GM12878 (cell line): ENCODE measurements around the gene RNF183. TPM values are rescaled to one million over a fixed set of nuclear protein-coding genes. Genes with fewer than 3 reads are reported as not detected.

Experiments used
- ATAC-seq: fragments of 200-7000 bp; cut with Tn5 transposase; 3 replicates; pipeline ENCODE4 v1.9.1; 2020; ENCODE audit warnings: mild to moderate bottlenecking, moderate library complexity
- BruUV-seq: library from RNA; stranded (reverse); fragments of 400-500 nt; replicated peaks from 2 replicates; lab custom pipeline; 2021; lab: Mats Ljungman, UMichigan
- CTCF ChIA-PET: fragments of 300-600 bp; sonication (Branson Sonifier 250); formaldehyde crosslinking; extraction: SDS; loops from one replicate; lab custom pipeline; 2021; ENCODE audit warnings: inconsistent platforms; lab: Yijun Ruan, JAX
- POLR2A ChIA-PET: fragments of 350-600 bp; formaldehyde crosslinking; extraction: SDS; loops from one replicate; lab custom pipeline; 2021; ENCODE audit warnings: inconsistent platforms; lab: Charles Lee
- RAD21 ChIA-PET: fragments of 300-600 bp; sonication (Branson Sonifier 250); formaldehyde crosslinking; loops from one replicate; lab custom pipeline; 2023; ENCODE audit warnings: antibody characterized with exemption; ENCODE audit not compliant: unreplicated experiment; lab: Charles Lee
- SMC1A ChIA-PET: fragments of 300-600 bp; sonication (Branson Sonifier 250); formaldehyde crosslinking; loops from one replicate; lab custom pipeline; 2023; ENCODE audit not compliant: unreplicated experiment, uncharacterized antibody; lab: Charles Lee
- DNase-seq: peaks from one replicate; pipeline ENCODE4 v3.0.0-alpha.2; 2011; ENCODE audit warnings: low read depth, low spot score
- FAIRE-seq: peaks from 3 replicates; lab custom pipeline; 2011; peaks lifted over from hg19 to GRCh38; lab: Jason Lieb, UNC
- H2AFZ ChIP-seq: 2 replicates; pipeline ENCODE4 v1.6.0; 2011; ENCODE audit warnings: low read depth, low read length, control low read depth; ENCODE audit not compliant: control insufficient read depth
- H3K27ac ChIP-seq: 2 replicates; pipeline ENCODE4 v1.5.1; 2011; ENCODE audit warnings: control low read depth; ENCODE audit not compliant: control insufficient read depth, insufficient read depth
- H3K27me3 ChIP-seq, 2 experiments: replicated peaks in 1 of 2; 2 replicates each; pipeline versions ENCODE4 v1.6.0 to v1.6.1; 2011; ENCODE audit warnings: low read length in 1 of 2; ENCODE audit not compliant: control insufficient read depth in 2 of 2, insufficient read depth in 2 of 2
- H3K36me3 ChIP-seq, 2 experiments: 2 replicates each; pipeline ENCODE4 v1.5.1; 2011; ENCODE audit warnings: low read length in 1 of 2; ENCODE audit not compliant: control insufficient read depth in 2 of 2, insufficient read depth in 2 of 2
- H3K4me1 ChIP-seq: 2 replicates; pipeline ENCODE4 v1.6.1; 2011; ENCODE audit warnings: mild to moderate bottlenecking, low read length, moderate library complexity, mixed read lengths; ENCODE audit not compliant: control insufficient read depth, insufficient read depth
- H3K4me2 ChIP-seq: 2 replicates; pipeline ENCODE4 v1.6.0; 2011; ENCODE audit warnings: control low read depth; ENCODE audit not compliant: control insufficient read depth, insufficient read depth
- H3K4me3 ChIP-seq: fragments of 200-600 bp; sonication (generic); 2 replicates; pipeline ENCODE4 v1.5.1; 2016
- H3K79me2 ChIP-seq: 2 replicates; pipeline ENCODE4 v1.6.0; 2011; ENCODE audit warnings: low read length; ENCODE audit not compliant: control insufficient read depth, insufficient read depth
- H3K9ac ChIP-seq: 2 replicates; pipeline ENCODE4 v1.8.0; 2011; ENCODE audit warnings: low read length, control low read depth, mixed read lengths; ENCODE audit not compliant: control insufficient read depth, insufficient read depth
- H3K9me3 ChIP-seq: replicated peaks from 3 replicates; pipeline ENCODE4 v1.5.1; 2011; ENCODE audit warnings: mild to moderate bottlenecking, low read length; ENCODE audit not compliant: control insufficient read depth, insufficient read depth
- H4K20me1 ChIP-seq: 2 replicates; pipeline ENCODE4 v1.6.0; 2011; ENCODE audit not compliant: control insufficient read depth, insufficient read depth
- EED ChIP-seq: sonication (generic); IDR thresholded peaks from 2 replicates; pipeline ENCODE4 v1.6.1; 2016; ENCODE audit warnings: antibody characterized with exemption, low read depth
- EZH2 ChIP-seq: IDR thresholded peaks from 2 replicates; pipeline ENCODE4 v1.6.1; 2012; ENCODE audit warnings: low read depth, mild to moderate bottlenecking, control low read depth, inconsistent platforms, low read length, borderline replicate concordance; ENCODE audit not compliant: control insufficient read depth
- HDAC2 ChIP-seq: fragments of 200-600 bp; sonication (generic); IDR thresholded peaks from 2 replicates; pipeline ENCODE4 v1.6.1; 2017
- JUNB ChIP-seq: IDR thresholded peaks from 2 replicates; pipeline ENCODE4 v1.6.1; 2016; ENCODE audit warnings: antibody characterized with exemption, mild to moderate bottlenecking
- PML ChIP-seq: IDR thresholded peaks from 2 replicates; pipeline ENCODE4 v1.6.1; 2012; ENCODE audit warnings: low read length, inconsistent platforms
- SREBF1 ChIP-seq: IDR thresholded peaks from 2 replicates; pipeline ENCODE4 v1.6.1; 2012; ENCODE audit warnings: mild to moderate bottlenecking, low read length
- STAT3 ChIP-seq: IDR thresholded peaks from 2 replicates; pipeline ENCODE4 v1.6.1; 2011; ENCODE audit warnings: low read depth, low read length, improper control_type of control experiment
- TAF1 ChIP-seq: IDR thresholded peaks from 2 replicates; pipeline ENCODE4 v1.6.1; 2011; ENCODE audit warnings: mild to moderate bottlenecking, low read depth, low read length, borderline replicate concordance
- WGBS: methylation state at CpG from one replicate; pipeline ENCODE4 v1.1.6; 2016; ENCODE audit warnings: low lambda C conversion rate; ENCODE audit not compliant: insufficient replicate concordance, insufficient coverage; ENCODE audit errors: missing lambda C conversion rate; 5-methylcytosine and 5-hydroxymethylcytosine counted together
- in situ Hi-C: fragments of 300-500 bp; cut with MboI; formaldehyde crosslinking; loops from 9 replicates; pipeline ENCODE4 v1.14.3; 2018; ENCODE audit warnings: mixed read lengths
- intact Hi-C: fragments of 100-400 bp; cut with micrococcal nuclease; formaldehyde crosslinking; loops from one replicate; pipeline ENCODE4 v1.14.2; 2022; ENCODE audit not compliant: unreplicated experiment
- polyA plus RNA-seq, 11 experiments: library from polyadenylated mRNA; depleted of rRNA in 4 of 11; unstranded in 6 of 11; stranded (reverse) in 5 of 11; fragments of >200 nt; fragmentation: Nextera tagmentation in 4 of 11; fragmentation: Illumina TruSeq in 1 of 11; extraction: Ambion mirVana in 4 of 11; extraction: Trizol in 1 of 11; gene quantifications; 1 replicate in 1 of 11; 2 replicates in 10 of 11; pipeline versions ENCODE4 v1.2.1 to v1.2.3, GENCODE V29; 2011 to 2016; ENCODE audit warnings: inconsistent platforms in 2 of 11, missing spikeins in 2 of 11, low read depth in 1 of 11
- total RNA-seq, 4 experiments: library from RNA; depleted of rRNA in 3 of 4; stranded (reverse); fragments of >200 nt in 3 of 4; fragmentation: Illumina TruSeq in 1 of 4; extraction: Trizol in 1 of 4; gene quantifications; 2 replicates each; pipeline versions ENCODE4 v1.2.1 to v1.2.3, GENCODE V29; 2013 to 2021
- TF ChIP-seq, protein P1 (sequence below): fragments of 450-650 bp; IDR thresholded peaks from 2 replicates; pipeline ENCODE4 v1.6.1; 2017; ENCODE audit warnings: mild to moderate bottlenecking, moderate library complexity
- TF ChIP-seq, protein P2 (sequence below): fragments of 450-650 bp; formaldehyde crosslinking; IDR thresholded peaks from 2 replicates; pipeline ENCODE4 v1.4.0; 2022; ENCODE audit warnings: mild to moderate bottlenecking, moderate library complexity
- TF ChIP-seq, protein P3 (sequence below): fragments of 450-650 bp; conservative IDR thresholded peaks from 2 replicates; pipeline ENCODE4 v1.6.1; 2017; ENCODE audit warnings: mild to moderate bottlenecking, moderate library complexity

The RNF183 gene
- total and polyA plus RNA-seq, 10 of the 15 experiments (the other 5 are each of a cell fraction or from before 2014, with no cell fraction given): 0.03 to 0.26 (median 0.07) TPM; not detected in 6

DNA sequence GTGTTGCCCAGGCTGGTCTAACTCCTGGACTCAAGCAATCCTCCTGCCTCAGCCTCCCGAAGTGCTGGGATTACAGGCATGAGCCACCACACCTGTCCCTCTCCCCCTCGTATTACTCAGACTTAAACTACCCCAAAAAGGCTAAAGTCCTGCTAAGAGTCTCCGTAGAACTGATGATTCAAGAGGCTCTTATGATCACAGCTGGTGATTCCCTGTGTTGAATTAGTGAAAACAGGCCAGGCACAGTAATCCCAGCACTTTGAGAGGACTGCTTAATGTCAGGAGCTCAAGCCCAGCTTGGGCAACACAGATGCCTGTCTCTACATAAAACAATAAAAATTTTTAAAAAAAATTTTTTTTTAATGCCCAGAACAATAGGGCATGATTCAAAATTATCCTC lies 37.0 kb downstream of the RNF183 start:
- Histone ChIP-seq H3K79me2 (no peaks in the 10 kb centered on the region), H3K27ac (no peak overlapping the region), H3K4me2 (no peak overlapping the region), H3K27me3 (no peaks in the 10 kb centered on the region), H3K4me3 (no peak overlapping the region), H2AFZ (no peak overlapping the region), H3K4me1 (no peaks in the 10 kb centered on the region), H3K9me3 (no peaks in the 10 kb centered on the region), H4K20me1 (no peaks in the 10 kb centered on the region)
- CTCF ChIA-PET: interaction anchor here (0.6 to 1.2 kb wide), 2 partner anchors 9 to 42 kb away, joined by 3 to 4 read pairs; partner anchors contain the start of gene CDC26
- FAIRE-seq (no peak), DNase-seq (no peak), ATAC-seq (no peak)
- POLR2A ChIA-PET: interaction anchor here (1.1 kb wide), 1 partner anchor 144 kb away, joined by 3 read pairs; no protein-coding TSS in a partner anchor
- SMC1A ChIA-PET: interaction anchor here (1.2 kb wide), 1 partner anchor 9 kb away, joined by 5 read pairs; the partner anchor contains the start of gene CDC26
- intact Hi-C loops: no loop called here
- no TSS peak for BruUV-seq
- RAD21 ChIA-PET: no interaction called here
- TF ChIP-seq HDAC2: no peak
- TF ChIP-seq EED: no peak
- no peak for TF ChIP-seq PML
- no peak for TF ChIP-seq TAF1
- TF ChIP-seq, protein P1, sequence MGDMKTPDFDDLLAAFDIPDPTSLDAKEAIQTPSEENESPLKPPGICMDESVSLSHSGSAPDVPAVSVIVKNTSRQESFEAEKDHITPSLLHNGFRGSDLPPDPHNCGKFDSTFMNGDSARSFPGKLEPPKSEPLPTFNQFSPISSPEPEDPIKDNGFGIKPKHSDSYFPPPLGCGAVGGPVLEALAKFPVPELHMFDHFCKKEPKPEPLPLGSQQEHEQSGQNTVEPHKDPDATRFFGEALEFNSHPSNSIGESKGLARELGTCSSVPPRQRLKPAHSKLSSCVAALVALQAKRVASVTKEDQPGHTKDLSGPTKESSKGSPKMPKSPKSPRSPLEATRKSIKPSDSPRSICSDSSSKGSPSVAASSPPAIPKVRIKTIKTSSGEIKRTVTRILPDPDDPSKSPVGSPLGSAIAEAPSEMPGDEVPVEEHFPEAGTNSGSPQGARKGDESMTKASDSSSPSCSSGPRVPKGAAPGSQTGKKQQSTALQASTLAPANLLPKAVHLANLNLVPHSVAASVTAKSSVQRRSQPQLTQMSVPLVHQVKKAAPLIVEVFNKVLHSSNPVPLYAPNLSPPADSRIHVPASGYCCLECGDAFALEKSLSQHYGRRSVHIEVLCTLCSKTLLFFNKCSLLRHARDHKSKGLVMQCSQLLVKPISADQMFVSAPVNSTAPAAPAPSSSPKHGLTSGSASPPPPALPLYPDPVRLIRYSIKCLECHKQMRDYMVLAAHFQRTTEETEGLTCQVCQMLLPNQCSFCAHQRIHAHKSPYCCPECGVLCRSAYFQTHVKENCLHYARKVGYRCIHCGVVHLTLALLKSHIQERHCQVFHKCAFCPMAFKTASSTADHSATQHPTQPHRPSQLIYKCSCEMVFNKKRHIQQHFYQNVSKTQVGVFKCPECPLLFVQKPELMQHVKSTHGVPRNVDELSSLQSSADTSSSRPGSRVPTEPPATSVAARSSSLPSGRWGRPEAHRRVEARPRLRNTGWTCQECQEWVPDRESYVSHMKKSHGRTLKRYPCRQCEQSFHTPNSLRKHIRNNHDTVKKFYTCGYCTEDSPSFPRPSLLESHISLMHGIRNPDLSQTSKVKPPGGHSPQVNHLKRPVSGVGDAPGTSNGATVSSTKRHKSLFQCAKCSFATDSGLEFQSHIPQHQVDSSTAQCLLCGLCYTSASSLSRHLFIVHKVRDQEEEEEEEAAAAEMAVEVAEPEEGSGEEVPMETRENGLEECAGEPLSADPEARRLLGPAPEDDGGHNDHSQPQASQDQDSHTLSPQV: no peak
- TF ChIP-seq EZH2: no peak
- TF ChIP-seq, protein P2, sequence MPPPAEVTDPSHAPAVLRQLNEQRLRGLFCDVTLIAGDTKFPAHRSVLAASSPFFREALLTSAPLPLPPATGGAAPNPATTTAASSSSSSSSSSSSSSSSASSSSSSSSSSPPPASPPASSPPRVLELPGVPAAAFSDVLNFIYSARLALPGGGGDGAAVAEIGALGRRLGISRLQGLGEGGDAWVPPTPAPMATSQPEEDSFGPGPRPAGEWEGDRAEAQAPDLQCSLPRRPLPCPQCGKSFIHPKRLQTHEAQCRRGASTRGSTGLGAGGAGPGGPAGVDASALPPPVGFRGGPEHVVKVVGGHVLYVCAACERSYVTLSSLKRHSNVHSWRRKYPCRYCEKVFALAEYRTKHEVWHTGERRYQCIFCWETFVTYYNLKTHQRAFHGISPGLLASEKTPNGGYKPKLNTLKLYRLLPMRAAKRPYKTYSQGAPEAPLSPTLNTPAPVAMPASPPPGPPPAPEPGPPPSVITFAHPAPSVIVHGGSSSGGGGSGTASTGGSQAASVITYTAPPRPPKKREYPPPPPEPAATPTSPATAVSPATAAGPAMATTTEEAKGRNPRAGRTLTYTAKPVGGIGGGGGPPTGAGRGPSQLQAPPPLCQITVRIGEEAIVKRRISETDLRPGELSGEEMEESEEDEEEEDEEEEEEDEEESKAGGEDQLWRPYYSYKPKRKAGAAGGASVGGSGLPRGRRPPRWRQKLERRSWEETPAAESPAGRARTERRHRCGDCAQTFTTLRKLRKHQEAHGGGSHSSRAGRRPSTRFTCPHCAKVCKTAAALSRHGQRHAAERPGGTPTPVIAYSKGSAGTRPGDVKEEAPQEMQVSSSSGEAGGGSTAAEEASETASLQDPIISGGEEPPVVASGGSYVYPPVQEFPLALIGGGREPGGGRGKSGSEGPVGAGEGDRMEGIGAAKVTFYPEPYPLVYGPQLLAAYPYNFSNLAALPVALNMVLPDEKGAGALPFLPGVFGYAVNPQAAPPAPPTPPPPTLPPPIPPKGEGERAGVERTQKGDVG (CRISPR knock-in tag): no peak
- TF ChIP-seq JUNB: no peak
- TF ChIP-seq STAT3: no peak
- TF ChIP-seq SREBF1: no peak
- TF ChIP-seq, protein P3, sequence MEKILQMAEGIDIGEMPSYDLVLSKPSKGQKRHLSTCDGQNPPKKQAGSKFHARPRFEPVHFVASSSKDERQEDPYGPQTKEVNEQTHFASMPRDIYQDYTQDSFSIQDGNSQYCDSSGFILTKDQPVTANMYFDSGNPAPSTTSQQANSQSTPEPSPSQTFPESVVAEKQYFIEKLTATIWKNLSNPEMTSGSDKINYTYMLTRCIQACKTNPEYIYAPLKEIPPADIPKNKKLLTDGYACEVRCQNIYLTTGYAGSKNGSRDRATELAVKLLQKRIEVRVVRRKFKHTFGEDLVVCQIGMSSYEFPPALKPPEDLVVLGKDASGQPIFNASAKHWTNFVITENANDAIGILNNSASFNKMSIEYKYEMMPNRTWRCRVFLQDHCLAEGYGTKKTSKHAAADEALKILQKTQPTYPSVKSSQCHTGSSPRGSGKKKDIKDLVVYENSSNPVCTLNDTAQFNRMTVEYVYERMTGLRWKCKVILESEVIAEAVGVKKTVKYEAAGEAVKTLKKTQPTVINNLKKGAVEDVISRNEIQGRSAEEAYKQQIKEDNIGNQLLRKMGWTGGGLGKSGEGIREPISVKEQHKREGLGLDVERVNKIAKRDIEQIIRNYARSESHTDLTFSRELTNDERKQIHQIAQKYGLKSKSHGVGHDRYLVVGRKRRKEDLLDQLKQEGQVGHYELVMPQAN: no peak
- TF ChIP-seq, all 136 proteins: peak for 0
- Histone ChIP-seq H3K9ac (no peak overlapping the region), H3K36me3 (peaks cover 2 to 20% of the 10 kb centered on the region in 2 experiments)
- 97% methylated on average over 3 of the region's 3 CpGs for WGBS
- in situ Hi-C loops: no loop called here
